ENCODE measurements around the gene GPC1. TPM values are rescaled to one million over a fixed set of nuclear protein-coding genes. Genes with fewer than 3 reads are reported as not detected.

GPC1 gene
- total and polyA plus RNA-seq, 2 experiments from 2014 or later: 57.8 to 80.9 TPM

GRCh38 chr2:240457223-240458043, 22.0 kb downstream of the GPC1 start:
- peaks cover 27% of the 10 kb centered on the region for H3K27me3 ChIP-seq
- H3K4me3 ChIP-seq: no peak overlapping the region
- no peaks in the 10 kb centered on the region for H3K36me3 ChIP-seq
- peaks cover 28% of the 10 kb centered on the region for H3K4me1 ChIP-seq (ENCODE audit: low read depth)
- H3K9me3 ChIP-seq (ENCODE audit: low read depth): no peaks in the 10 kb centered on the region
- TF ChIP-seq CTCF (IDR thresholded peaks at IDR 0.05; ENCODE audit: low read depth, low read length): no peak
- DNase-seq (ENCODE audit: low read depth in 1 of 2, low spot score in 1 of 2): no peak
- H3K27ac ChIP-seq: no peak overlapping the region

- no peak for TF ChIP-seq CTCF (IDR thresholded peaks at IDR 0.05; ENCODE audit: low read depth, low read length)
- no peak overlapping the region for H3K4me3 ChIP-seq
- H3K4me1 ChIP-seq (ENCODE audit: low read depth): peaks cover 28% of the 10 kb centered on the region
- peaks cover 23% of the 10 kb centered on the region for H3K27me3 ChIP-seq
- no peaks in the 10 kb centered on the region for H3K36me3 ChIP-seq
- no peaks in the 10 kb centered on the region for H3K9me3 ChIP-seq (ENCODE audit: low read depth)
- DNase-seq (ENCODE audit: low read depth in 1 of 2, low spot score in 1 of 2): no peak
- H3K27ac ChIP-seq: no peak overlapping the region
Measured at GRCh38 chr2:240458044-240458899, 22.8 kb downstream of the GPC1 start.

GRCh38 chr2:240458900-240459391, 23.5 kb downstream of the GPC1 start:
- H3K36me3 ChIP-seq: peaks cover 1% of the 10 kb centered on the region
- no peaks in the 10 kb centered on the region for H3K9me3 ChIP-seq (ENCODE audit: low read depth)
- no peak overlapping the region for H3K4me3 ChIP-seq
- H3K4me1 ChIP-seq (ENCODE audit: low read depth): peaks cover 28% of the 10 kb centered on the region
- H3K27me3 ChIP-seq: peaks cover 18% of the 10 kb centered on the region
- DNase-seq (ENCODE audit: low read depth in 1 of 2, low spot score in 1 of 2): no peak
- no peak overlapping the region for H3K27ac ChIP-seq
- TF ChIP-seq CTCF (IDR thresholded peaks at IDR 0.05; ENCODE audit: low read depth, low read length): no peak

GRCh38 chr2:240459401-240460252, 24.2 kb downstream of the GPC1 start:
- DNase-seq (ENCODE audit: low read depth in 1 of 2, low spot score in 1 of 2): no peak
- peaks cover 12% of the 10 kb centered on the region for H3K27me3 ChIP-seq
- H3K9me3 ChIP-seq (ENCODE audit: low read depth): no peaks in the 10 kb centered on the region
- peaks cover 2% of the 10 kb centered on the region for H3K36me3 ChIP-seq
- no peak overlapping the region for H3K27ac ChIP-seq
- no peak overlapping the region for H3K4me3 ChIP-seq
- TF ChIP-seq CTCF (IDR thresholded peaks at IDR 0.05; ENCODE audit: low read depth, low read length): no peak
- peaks cover 28% of the 10 kb centered on the region for H3K4me1 ChIP-seq (ENCODE audit: low read depth)

GRCh38 chr2:240460253-240460711, 24.8 kb downstream of the GPC1 start:
- peaks cover 5% of the 10 kb centered on the region for H3K27me3 ChIP-seq
- no peaks in the 10 kb centered on the region for H3K9me3 ChIP-seq (ENCODE audit: low read depth)
- H3K4me3 ChIP-seq: no peak overlapping the region
- no peak for TF ChIP-seq CTCF (IDR thresholded peaks at IDR 0.05; ENCODE audit: low read depth, low read length)
- peaks cover 2% of the 10 kb centered on the region for H3K36me3 ChIP-seq
- H3K27ac ChIP-seq: no peak overlapping the region
- H3K4me1 ChIP-seq (ENCODE audit: low read depth): peaks cover 24% of the 10 kb centered on the region
- DNase-seq (ENCODE audit: low read depth in 1 of 2, low spot score in 1 of 2): no peak
